Fibroblast of skin of right quadriceps (primary cell): ENCODE data around the gene SOCS4.
A peak's percentile ranks its signal among the peaks of the same experiment; 100 is the strongest.
"Not testable (repeated sequence)": the region's sequence is repeated elsewhere in the genome, so short reads cannot be mapped to it uniquely, and the experiment has no call there.

ENCODE experiments used
- DNase-seq: peaks from one replicate; pipeline ENCODE4 v3.0.0-alpha.2; 2013

The SOCS4 gene

GRCh38 chr14:55026793-55027561 lies at the start of gene SOCS4, which contains the start of gene WDHD1:
TSS of gene SOCS4 (plus strand) at chr14:55027236. CDS start at chr14:55043042, 15,806 bp downstream.
TSS of gene WDHD1 (minus strand) at chr14:55027099. CDS start at chr14:55026787, 312 bp downstream.
- peak; percentile 92 for DNase-seq

- no peak for DNase-seq
Observed at GRCh38 chr14:54979039-54979438, 48.0 kb upstream of the SOCS4 start.

- peak; percentile 21 for DNase-seq
Observed at GRCh38 chr14:54981698-54982097, 45.3 kb upstream of the SOCS4 start.

- DNase-seq, result no peak
Observed at GRCh38 chr14:54985156-54985555, 41.9 kb upstream of the SOCS4 start.

- DNase-seq, result peak; percentile 30
Observed at GRCh38 chr14:55000381-55000780, 26.7 kb upstream of the SOCS4 start.

GRCh38 chr14:55005071-55005470 lies 22.0 kb upstream of the SOCS4 start:
- DNase-seq, result peak; percentile 2

GRCh38 chr14:55015006-55015405 lies 12.0 kb upstream of the SOCS4 start:
- DNase-seq, result no peak

- DNase-seq, result no peak
Observed at GRCh38 chr14:55019968-55020554, 7.0 kb upstream of the SOCS4 start.

GRCh38 chr14:55024365-55024764 lies 2.7 kb upstream of the SOCS4 start:
- DNase-seq, result not testable (repeated sequence)

GRCh38 chr14:55025948-55026347 lies 1.1 kb upstream of the SOCS4 start:
- DNase-seq, result no peak

- DNase-seq, result no peak
Observed at GRCh38 chr14:55026441-55026792, 619 bp upstream of the SOCS4 start.

GRCh38 chr14:55028066-55028465 lies 1.0 kb downstream of the SOCS4 start:
- DNase-seq, result no peak

GRCh38 chr14:55028476-55028875 lies 1.4 kb downstream of the SOCS4 start:
- no peak for DNase-seq

- no peak for DNase-seq
Observed at GRCh38 chr14:55031190-55031589, 4.2 kb downstream of the SOCS4 start.

- not testable (repeated sequence) for DNase-seq
Observed at GRCh38 chr14:55037995-55038394, 11.0 kb downstream of the SOCS4 start.

GRCh38 chr14:55038708-55039107 lies 11.7 kb downstream of the SOCS4 start:
- DNase-seq, result no peak

- peak; percentile 15 for DNase-seq
Observed at GRCh38 chr14:55043528-55043927, 16.5 kb downstream of the SOCS4 start.

GRCh38 chr14:55045087-55045486 lies 18.1 kb downstream of the SOCS4 start:
- no peak for DNase-seq

- DNase-seq, result no peak
Observed at GRCh38 chr14:55047301-55048053, 20.4 kb downstream of the SOCS4 start.

- DNase-seq, result no peak
Observed at GRCh38 chr14:55048900-55049436, 21.9 kb downstream of the SOCS4 start.

- no peak for DNase-seq
Observed at GRCh38 chr14:55051165-55051422, 24.1 kb downstream of the SOCS4 start.

GRCh38 chr14:55051423-55052268 lies 24.6 kb downstream of the SOCS4 start, which contains the start of gene MAPK1IP1L:
TSS of gene MAPK1IP1L (plus strand) at chr14:55051647. CDS start at chr14:55061684, 10,037 bp downstream.
- peak; percentile 95 for DNase-seq
